ENCODE measurements around the gene BLID. TPM values are rescaled to one million over a fixed set of nuclear protein-coding genes. Genes with fewer than 3 reads are reported as not detected.

BLID gene
- total and polyA plus RNA-seq, 2 of the 8 experiments (the other 6 are each of a cell fraction or from before 2014, with no cell fraction given), result not detected

DNA sequence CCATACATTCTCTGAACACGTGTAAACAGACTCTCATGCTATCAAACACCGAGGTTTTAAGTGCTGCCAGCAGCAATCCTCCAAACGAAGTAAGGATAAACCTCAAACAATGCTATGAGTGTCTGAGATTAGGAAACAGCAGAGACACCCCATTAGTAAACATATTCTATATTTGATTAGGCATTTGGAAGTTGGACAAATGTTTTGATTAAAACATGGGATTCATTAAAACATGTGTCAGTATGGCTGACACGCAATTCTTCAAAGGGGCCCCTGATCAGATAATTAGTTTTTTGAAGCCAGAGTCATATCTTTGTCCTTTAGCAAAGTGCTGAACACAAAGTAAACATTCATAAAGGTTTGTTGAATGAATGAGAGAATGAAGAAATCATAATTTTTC, 33.2 kb upstream of the BLID start:
- POLR2A ChIA-PET (ENCODE audit: partially characterized antibody), result no interaction called here
- H3K9me3 ChIP-seq (ENCODE audit: insufficient read depth in 2 of 2, low read depth in 1 of 2, low read length in 1 of 2), result no peaks in the 10 kb centered on the region
- FAIRE-seq, result no peak
- no peak overlapping the region for H2BK5ac ChIP-seq (ENCODE audit: low read depth, low read length)
- no peak overlapping the region for H3K18ac ChIP-seq (ENCODE audit: extremely low read depth, low read length)
- no peak overlapping the region for H3K9ac ChIP-seq (replicated peaks in 1 of 4; ENCODE audit: extremely low read depth in 1 of 4, low read depth in 3 of 4, low read length in 3 of 4)
- H4K91ac ChIP-seq (replicated peaks; ENCODE audit: insufficient read length, low read length), result no peak overlapping the region
- H3K27me3 ChIP-seq (replicated peaks in 1 of 4; ENCODE audit: control insufficient read depth in 3 of 4, extremely low read depth in 1 of 4, insufficient read depth in 3 of 4, low read length in 3 of 4), result no peaks in the 10 kb centered on the region
- no peaks in the 10 kb centered on the region for H3K4me1 ChIP-seq (replicated peaks in 1 of 4; ENCODE audit: control insufficient read depth in 3 of 4, insufficient read depth in 4 of 4, low read length in 3 of 4)
- no peaks in the 10 kb centered on the region for H3K23me2 ChIP-seq (ENCODE audit: low read depth, low read length)
- no peak overlapping the region for H3K56ac ChIP-seq (replicated peaks; ENCODE audit: insufficient read length, low read depth, low read length)
- H3K4ac ChIP-seq (replicated peaks; ENCODE audit: insufficient read length, low read depth, low read length), result no peak overlapping the region
- no peak overlapping the region for H3K27ac ChIP-seq (ENCODE audit: low read depth, low read length)
- TF ChIP-seq RFX5 (IDR thresholded peaks at IDR 0.05; ENCODE audit: borderline replicate concordance, low read depth, low read length) (no peak), SP4 (IDR thresholded peaks at IDR 0.05; ENCODE audit: low read length) (no peak), HDAC2 (IDR thresholded peaks at IDR 0.05; ENCODE audit: borderline replicate concordance in 1 of 2, low read depth in 2 of 2, low read length in 2 of 2) (no peak), BCL11A (IDR thresholded peaks at IDR 0.05; ENCODE audit: low read depth in 2 of 2, low read length in 2 of 2) (no peak)
- DNase-seq (ENCODE audit: low read depth in 1 of 2, low spot score in 2 of 2), result no peak
- H3K36me3 ChIP-seq (ENCODE audit: control insufficient read depth in 2 of 4, insufficient read depth in 4 of 4, low read length in 3 of 4), result no peaks in the 10 kb centered on the region
- WGBS, 2 experiments (ENCODE audit: extremely low coverage in 1 of 2, insufficient coverage in 1 of 2, insufficient read length in 1 of 2, insufficient replicate concordance in 2 of 2, low coverage in 1 of 2, low lambda C conversion rate in 2 of 2, missing lambda C conversion rate in 1 of 2), result 88% methylated on average over 4 of the region's 4 CpGs; no CpG with 5 or more reads in 1 of the 2 experiments
- H4K8ac ChIP-seq (ENCODE audit: extremely low read depth, insufficient read depth, low read length), result no peak overlapping the region
- no peaks in the 10 kb centered on the region for H4K20me1 ChIP-seq (replicated peaks in 1 of 2; ENCODE audit: control insufficient read depth in 1 of 2, insufficient read depth in 2 of 2, low read length in 2 of 2)
- H2BK12ac ChIP-seq (ENCODE audit: low read depth, low read length), result no peak overlapping the region
- no peak overlapping the region for H3K23ac ChIP-seq (ENCODE audit: insufficient read length)
- no peaks in the 10 kb centered on the region for H3K79me2 ChIP-seq (ENCODE audit: control insufficient read depth in 1 of 2, insufficient read depth in 2 of 2, low read length in 2 of 2)
- H3K79me1 ChIP-seq (ENCODE audit: low read depth, low read length), result no peaks in the 10 kb centered on the region
- H2AFZ ChIP-seq (ENCODE audit: low read length), result no peak overlapping the region
- no peak overlapping the region for H3K4me2 ChIP-seq (ENCODE audit: insufficient read depth in 1 of 2, low read depth in 2 of 2, low read length in 2 of 2)
- CTCF ChIA-PET (ENCODE audit: partially characterized antibody), result no interaction called here
- no peak overlapping the region for H3K14ac ChIP-seq (ENCODE audit: insufficient read length)
- no peak overlapping the region for H2BK15ac ChIP-seq (ENCODE audit: low read length)
- no peak overlapping the region for H2BK120ac ChIP-seq (replicated peaks; ENCODE audit: low read depth, low read length)
- no peak overlapping the region for H2BK20ac ChIP-seq (ENCODE audit: low read length)
- no peak overlapping the region for H4K5ac ChIP-seq (ENCODE audit: insufficient read length, low read depth, low read length)
- H2AK5ac ChIP-seq (ENCODE audit: low read depth, low read length), result no peak overlapping the region
- no peak overlapping the region for H3K4me3 ChIP-seq (ENCODE audit: extremely low read depth in 1 of 4, insufficient read depth in 2 of 4, low read depth in 3 of 4, low read length in 4 of 4)
